NCI-H1436 treated with DMSO at 0.1 percent for 48 hours (cell line): ENCODE measurements around the gene ANKS3.

ENCODE experiments used
- DNase-seq: peaks from one replicate; lab custom pipeline; 2025; lab: John Stamatoyannopoulos, UW

The ANKS3 gene

DNA sequence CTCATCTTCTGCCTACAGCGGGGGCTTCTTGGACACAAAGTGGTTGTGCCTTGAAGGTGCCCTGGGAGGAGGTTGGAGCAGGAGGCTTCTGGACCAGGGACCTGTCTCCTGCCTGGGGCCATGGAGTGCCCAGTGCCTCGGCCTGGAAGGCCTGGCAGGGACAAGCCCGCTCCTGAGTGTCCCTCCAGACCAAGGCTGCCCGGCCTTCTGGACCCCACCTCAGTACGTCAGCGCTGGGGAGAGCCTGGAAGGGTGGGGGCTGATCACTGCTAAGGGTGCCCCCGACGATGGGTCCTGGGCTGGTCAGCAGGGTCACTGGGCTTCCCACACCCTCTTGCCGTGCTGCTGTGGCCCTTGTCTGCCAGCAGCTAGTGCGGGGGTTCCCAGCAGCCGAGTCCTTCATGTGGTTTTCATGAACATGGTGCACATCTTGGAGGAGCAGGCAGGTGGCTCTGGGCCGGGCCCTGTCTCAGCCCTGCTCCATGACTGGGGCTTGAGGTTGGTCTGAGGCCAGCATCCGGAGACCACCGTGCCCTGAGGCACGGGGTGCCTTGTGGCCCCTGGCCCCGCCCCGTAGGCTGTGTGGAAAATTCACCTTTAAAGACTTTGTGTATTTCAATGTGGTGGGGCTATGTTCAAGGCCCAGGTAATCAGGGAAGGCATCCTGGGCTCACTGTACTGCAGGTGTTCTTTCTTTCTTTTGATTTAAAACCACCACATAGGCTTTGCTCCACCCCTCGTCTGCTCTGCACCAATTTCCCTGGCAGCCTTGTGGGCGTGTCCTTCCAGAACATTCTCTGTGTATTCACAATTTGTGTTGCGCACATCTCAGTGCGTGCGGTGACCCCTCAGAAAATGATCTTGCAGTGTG is 87.1 kb downstream of the ANKS3 start:
- DNase-seq = no peak
